Left renal pelvis (tissue), 4 donors: ENCODE results near the gene HTR1D. TPM values are rescaled to one million over a fixed set of nuclear protein-coding genes. Genes with fewer than 3 reads are reported as not detected.
"Not testable (repeated sequence)": the region's sequence is repeated elsewhere in the genome, so short reads cannot be mapped to it uniquely, and the experiment has no call there.

Experiments used
- DNase-seq, 4 donors: peaks; one replicate each; pipeline ENCODE4 v3.0.0-alpha.2; 2013; ENCODE audit warnings: low read depth in 4 of 4, low spot score in 3 of 4
- polyA plus RNA-seq, 4 donors: library from polyadenylated mRNA; unstranded; fragments of 120-200 nt; gene quantifications; one replicate each; pipeline ENCODE4 v1.2.1, GENCODE V29; 2013; ENCODE audit not compliant: insufficient read length in 4 of 4

The HTR1D gene
- polyA plus RNA-seq, 4 donors = 0.19 to 0.56 (median 0.40) TPM

DNA sequence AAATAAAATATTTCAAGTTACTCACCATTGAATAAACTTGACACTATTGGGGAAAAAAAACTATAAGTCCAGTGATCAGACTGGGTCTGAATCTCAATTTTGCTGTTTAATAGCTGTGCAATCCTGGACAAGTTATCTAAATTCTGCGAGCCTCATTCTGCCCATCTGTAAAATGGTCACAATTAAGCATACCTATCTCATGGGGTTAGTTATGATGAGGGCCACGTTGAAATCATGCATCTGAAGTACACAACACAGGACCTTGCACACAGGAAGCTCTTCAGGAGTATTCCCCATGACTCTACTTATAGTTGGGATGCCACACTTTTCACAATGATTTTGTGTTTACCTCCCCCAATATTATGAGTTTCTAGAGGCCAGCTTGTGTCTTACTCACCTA lies 3.8 kb upstream of the HTR1D start:
- DNase-seq = no peak

DNA sequence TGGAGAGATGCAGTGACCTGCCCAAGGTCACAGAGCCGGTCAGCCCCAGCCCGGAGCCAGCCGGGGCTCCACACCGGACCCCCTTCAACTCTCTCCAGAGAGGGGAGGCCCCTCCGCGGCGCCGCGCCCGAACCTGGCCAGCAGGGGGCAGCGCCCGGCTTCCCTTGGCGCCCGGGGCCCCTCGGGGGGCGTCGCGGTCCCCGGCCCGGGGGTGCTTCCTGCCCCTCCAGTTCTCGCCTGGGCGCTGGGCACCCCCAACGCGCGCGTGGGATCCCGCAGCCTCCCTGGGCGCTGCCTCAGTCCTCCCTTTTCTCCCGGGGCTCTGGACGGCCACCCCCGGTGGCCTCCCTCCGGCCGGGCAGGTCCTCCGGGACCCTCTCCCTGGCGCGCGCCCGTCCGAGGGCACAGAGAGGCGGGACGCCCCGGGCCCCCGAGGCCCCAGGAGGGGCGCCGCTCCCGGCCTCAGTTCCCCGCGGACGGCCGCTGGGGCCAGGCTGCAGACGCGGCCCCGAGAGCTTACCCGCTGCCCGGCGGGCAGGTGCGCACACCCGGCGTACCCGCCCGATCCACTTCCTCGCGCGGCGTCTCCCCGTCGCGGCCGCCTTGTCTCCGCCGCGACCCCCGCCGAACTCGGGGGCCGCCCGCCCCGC lies 406 bp downstream of the HTR1D start:
- DNase-seq = no peak

DNA sequence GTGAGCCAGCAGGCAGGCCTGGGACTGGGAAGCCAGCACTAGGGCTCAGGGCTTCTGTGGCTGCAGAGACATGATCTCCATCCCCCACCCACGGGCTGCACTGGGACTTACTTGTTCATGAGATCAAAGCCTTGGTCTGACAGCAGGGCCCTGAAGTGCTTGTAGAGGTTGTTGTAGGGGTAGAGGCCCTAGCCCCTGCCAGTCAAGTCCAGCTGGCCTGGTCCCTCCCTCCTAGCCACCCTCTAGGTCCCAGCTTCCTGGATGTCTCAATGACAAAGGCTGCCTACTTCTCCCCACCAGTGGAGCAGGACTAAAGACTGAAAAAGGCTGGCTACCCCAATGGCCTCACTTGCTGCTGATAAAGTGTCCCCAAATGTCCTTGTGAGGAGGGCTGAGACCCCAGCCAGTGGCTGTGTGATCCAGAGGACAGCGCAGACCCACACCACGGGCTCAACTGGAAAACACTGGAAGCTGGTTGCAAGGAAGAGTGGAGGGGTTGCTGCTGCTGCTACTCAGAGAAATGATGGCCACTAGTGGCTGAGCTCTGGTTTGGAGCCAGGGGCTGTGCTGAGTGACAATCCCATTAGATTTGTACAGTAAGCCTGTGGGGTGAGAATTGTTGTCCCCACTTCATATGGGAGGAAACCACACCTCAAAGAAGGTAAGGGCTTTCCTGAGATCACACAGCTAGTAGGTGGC lies 1.4 kb downstream of the HTR1D start:
- DNase-seq = no peak

DNA sequence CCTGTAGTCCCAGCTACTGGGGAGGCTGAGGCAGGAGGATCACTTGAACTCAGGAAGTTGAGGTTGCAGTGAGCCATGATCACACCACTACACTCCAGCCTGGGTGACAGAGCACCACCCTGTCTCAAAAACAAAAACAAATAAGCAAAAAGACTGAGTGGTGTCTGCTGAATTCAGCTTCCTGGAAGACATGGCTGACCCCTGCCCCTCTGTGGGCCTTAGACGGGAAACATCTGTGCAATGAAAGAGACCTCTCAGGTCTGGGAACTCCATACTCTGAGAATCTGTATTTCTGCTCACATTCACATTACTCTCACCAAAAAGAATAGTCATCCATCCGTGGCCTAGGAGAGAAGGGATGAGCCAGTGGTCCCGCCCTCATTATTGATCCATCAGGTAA lies 2.0 kb downstream of the HTR1D start:
- DNase-seq = no peak

DNA sequence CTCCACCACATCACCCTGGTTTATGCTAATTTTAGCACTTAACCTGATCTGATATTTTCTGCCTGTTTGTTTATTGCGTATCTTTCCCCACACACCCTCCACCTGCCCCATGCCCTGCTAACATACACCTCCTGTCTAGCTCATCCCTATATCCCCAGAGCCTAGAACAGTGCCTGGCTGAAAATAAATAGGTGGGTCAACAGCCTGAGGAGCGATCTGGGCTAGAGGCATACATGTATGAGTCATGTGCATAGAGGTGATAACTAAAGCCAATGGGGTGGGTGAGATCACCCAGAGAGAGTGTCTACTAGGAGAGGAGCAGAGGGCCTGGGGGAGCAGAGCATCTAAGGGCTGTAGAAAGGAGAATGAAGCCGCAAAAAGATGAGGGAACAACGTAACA lies 2.7 kb downstream of the HTR1D start:
- no peak for DNase-seq

GRCh38 chr1:23211955-23212354 lies 5.3 kb downstream of the HTR1D start:
- DNase-seq = no peak

GRCh38 chr1:23210963-23211362 lies 6.3 kb downstream of the HTR1D start:
- no peak for DNase-seq

DNA sequence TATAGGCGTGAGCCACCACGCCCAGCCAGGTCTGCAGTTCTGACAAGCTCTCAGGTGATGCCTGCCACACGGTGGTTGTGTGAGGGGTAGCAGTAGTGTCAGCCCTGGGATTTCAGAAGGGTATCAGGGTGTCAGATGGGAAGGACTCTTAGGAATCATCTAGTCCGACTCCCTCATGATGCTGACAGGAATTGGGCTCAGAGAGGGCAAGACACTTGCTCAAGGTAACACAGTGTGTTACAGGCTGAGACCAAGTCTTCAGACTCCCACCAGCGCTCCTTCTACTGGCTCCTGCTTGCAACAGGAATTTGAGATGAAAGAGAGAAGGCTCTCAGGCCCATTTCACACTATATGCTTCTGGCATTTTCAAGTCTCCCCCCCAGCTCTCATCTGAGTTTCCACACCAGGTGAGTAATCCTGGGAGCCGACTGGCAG lies 6.9 kb downstream of the HTR1D start:
- DNase-seq = no peak

GRCh38 chr1:23209770-23210169 lies 7.5 kb downstream of the HTR1D start:
- DNase-seq = no peak

GRCh38 chr1:23208527-23208926 lies 8.8 kb downstream of the HTR1D start:
- DNase-seq = no peak

GRCh38 chr1:23207733-23208132 lies 9.6 kb downstream of the HTR1D start:
- DNase-seq = not testable (repeated sequence)

DNA sequence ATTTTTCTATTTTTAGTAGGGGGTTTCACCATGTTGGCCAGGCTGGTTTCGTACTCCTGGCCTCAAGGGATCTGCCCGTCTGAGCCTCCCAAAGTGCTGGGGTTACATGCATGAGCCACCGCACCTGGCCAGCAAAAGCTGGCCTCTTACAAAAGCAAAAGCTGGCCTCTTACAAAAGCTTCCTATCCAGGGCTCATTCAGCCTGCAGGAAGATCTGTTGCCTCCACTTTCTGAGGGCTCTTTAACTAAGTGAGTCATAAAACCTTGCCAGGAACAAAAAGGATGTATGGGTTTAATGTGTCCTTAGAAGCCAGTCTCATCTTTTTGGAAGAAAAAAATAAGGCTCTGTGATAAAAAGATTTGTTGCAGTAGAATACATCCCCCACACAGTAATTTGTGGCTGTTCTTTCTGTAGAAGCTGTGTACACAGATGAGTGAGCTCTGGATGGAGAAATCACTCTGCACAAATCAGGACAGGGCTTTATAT lies 15.0 kb downstream of the HTR1D start:
- DNase-seq = no peak

GRCh38 chr1:23200883-23201282 lies 16.4 kb downstream of the HTR1D start:
- no peak for DNase-seq

DNA sequence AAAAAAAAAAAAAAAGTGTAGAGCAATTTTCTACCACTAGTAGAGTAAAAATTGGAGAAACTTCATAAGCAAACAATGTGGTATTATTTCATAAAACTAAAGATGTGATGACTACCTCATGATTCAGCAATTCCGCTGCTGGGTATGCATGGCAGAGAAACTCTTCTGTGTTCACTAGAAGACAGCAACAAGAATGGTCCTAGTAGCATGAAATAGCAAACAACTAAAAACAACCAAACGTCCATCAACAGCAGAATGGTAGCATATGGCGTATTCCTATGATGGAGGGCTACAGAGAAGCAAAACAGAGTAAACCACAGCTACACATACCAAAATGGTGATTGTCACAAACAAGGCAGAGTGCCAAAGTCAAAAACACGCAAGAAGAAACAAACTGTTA lies 18.9 kb downstream of the HTR1D start:
- no peak for DNase-seq

DNA sequence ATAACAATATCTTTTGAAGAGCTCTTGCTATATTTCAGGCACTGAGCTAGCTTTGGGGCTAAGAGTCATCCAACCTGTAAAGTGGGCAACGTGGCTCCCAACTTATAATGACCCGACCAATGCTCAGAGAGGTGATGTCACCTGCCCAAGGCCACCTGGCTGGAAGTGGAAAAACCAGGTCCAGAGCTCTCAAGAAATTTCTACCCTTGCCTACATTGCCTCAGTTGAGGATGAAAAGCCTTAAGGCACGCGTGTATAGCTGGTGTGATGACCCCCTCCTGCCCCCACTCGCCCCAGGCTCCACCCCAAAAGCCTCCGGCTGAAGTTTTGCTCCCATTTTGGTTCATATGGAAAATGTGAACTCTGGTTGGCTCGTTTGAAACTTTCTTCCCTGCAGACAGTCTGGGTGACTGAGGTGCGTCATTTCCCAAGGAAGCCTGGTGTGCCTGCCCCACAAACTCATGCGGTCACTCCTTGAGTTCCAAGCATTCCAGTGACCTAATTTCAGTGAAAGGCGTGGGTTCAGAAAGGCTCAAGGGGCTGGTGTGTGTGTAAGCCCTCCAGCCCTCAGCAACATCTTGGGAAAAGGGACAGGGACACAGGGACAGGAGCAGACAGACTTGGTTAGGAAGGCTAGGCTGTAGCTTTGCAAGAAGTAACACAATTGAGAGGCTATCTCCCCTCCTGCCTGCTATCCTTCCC lies 20.5 kb downstream of the HTR1D start:
- no peak for DNase-seq

GRCh38 chr1:23194119-23194984 lies 22.9 kb downstream of the HTR1D start:
- no peak for DNase-seq

GRCh38 chr1:23193391-23194118 lies 23.7 kb downstream of the HTR1D start:
- DNase-seq = no peak

DNA sequence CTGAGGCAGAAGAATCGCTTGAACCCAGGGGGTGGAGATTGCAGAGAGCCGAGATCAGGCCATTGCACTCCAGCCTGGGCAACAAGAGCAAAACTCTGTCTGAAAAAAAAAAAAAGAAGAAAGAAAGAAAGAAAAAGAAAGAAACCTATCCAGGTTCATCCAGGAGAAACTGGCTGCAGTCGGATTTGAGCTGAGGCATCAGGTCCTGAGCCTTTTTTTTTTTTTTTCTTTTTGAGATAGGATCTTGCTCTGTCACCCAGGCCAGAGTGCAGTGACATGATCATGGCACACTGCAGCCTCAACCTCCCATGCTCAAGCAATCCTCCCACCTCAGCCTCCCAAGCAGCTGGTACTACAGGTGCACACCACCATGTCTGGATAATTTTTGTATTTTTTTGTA lies 26.1 kb downstream of the HTR1D start:
- DNase-seq = no peak

- DNase-seq = not testable (repeated sequence)
Measured at GRCh38 chr1:23188936-23189452, 28.3 kb downstream of the HTR1D start.

DNA sequence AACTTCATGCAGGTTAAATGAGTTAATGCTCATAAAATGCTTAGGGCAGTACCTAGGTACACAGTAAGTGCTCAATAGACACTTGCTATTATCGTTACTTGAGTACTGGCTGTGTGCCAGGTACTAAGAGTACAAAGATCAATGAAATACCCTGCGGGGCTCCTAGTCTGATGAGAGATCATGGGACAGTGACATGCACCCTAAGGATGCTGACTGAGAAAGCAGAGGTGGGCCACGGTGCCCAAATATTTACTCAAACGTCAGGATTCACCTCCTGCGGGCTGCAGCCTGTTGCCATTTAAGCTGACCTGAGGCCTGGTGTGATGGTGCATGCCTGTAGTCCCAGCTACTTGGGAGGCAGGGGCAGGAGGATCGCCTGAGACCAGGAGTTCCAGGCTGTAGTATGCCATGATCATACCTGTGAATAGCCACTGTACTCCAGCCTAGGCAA lies 28.8 kb downstream of the HTR1D start:
- DNase-seq = no peak
